ENCODE measurements around the gene PRMT9. TPM values are rescaled to one million over a fixed set of nuclear protein-coding genes. Genes with fewer than 3 reads are reported as not detected.

Gene PRMT9
- total RNA-seq = 5.3 and 6.3 TPM in 2 replicates

GRCh38 chr4:147683717-147684700 lies at the start of gene PRMT9:
Gene PRMT9 (minus strand): TSS chr4:147684163. CDS start chr4:147683987, 176 bp downstream.

GRCh38 chr4:147731580-147732517 lies 47.9 kb upstream of the PRMT9 start, which contains the start of gene ARHGAP10:
Gene ARHGAP10 (plus strand): TSS chr4:147732088. CDS start chr4:147732302, 214 bp downstream.

GRCh38 chr4:147617173-147617840 lies 66.7 kb downstream of the PRMT9 start, which contains the start of gene TMEM184C:
Gene TMEM184C (plus strand): TSS chr4:147617397. CDS start chr4:147617957, 560 bp downstream.

Other genes starting within 250 kb of the PRMT9 start
- 5.1 and 6.6 TPM in 2 replicates for gene EDNRA, start 203.1 kb downstream of the PRMT9 start, total RNA-seq
- gene TMEM184C, start 66.8 kb downstream of the PRMT9 start, total RNA-seq = 20.8 and 23.7 TPM in 2 replicates
- gene ARHGAP10, start 47.9 kb upstream of the PRMT9 start, total RNA-seq = 13.0 and 15.6 TPM in 2 replicates

Data from cardiac ventricle fibroblast (primary cell).